Keratinocyte (primary cell): ENCODE results near the gene ZNF35. TPM values are rescaled to one million over a fixed set of nuclear protein-coding genes. Genes with fewer than 3 reads are reported as not detected.
A peak's percentile ranks its signal among the peaks of the same experiment; 100 is the strongest.

ENCODE experiments used
- DNase-seq: peaks from one replicate; pipeline ENCODE4 v3.0.0-alpha.2; 2011; ENCODE audit warnings: low read depth, missing footprints, low spot score
- FAIRE-seq: peaks from 2 replicates; lab custom pipeline; 2011; peaks lifted over from hg19 to GRCh38; lab: Jason Lieb, UNC
- H2AFZ ChIP-seq: 2 replicates; pipeline ENCODE4 v1.6.0; 2012; ENCODE audit warnings: low read length, control low read depth, inconsistent platforms; ENCODE audit not compliant: control insufficient read depth
- H3K27ac ChIP-seq: 2 replicates; pipeline ENCODE4 v1.5.1; 2011; ENCODE audit warnings: low read length; ENCODE audit not compliant: control insufficient read depth, insufficient read depth
- H3K27me3 ChIP-seq: 3 replicates; pipeline ENCODE4 v1.6.0; 2011; ENCODE audit warnings: low read length; ENCODE audit not compliant: control insufficient read depth, insufficient read depth; ENCODE audit errors: extremely low read depth
- H3K36me3 ChIP-seq, 2 experiments: 2 replicates in 1 of 2; 3 replicates in 1 of 2; pipeline ENCODE4 v1.5.1; 2011; ENCODE audit warnings: low read length in 2 of 2, mild to moderate bottlenecking in 1 of 2; ENCODE audit not compliant: control insufficient read depth in 2 of 2, insufficient read depth in 2 of 2; ENCODE audit errors: extremely low read depth in 1 of 2
- H3K4me1 ChIP-seq: 3 replicates; pipeline ENCODE4 v1.5.1; 2011; ENCODE audit warnings: low read length; ENCODE audit not compliant: control insufficient read depth, insufficient read depth; ENCODE audit errors: extremely low read depth
- H3K4me2 ChIP-seq: 3 replicates; pipeline ENCODE4 v1.6.0; 2011; ENCODE audit warnings: low read depth, low read length; ENCODE audit not compliant: control insufficient read depth, insufficient read depth; ENCODE audit errors: extremely low read depth
- H3K4me3 ChIP-seq, 3 experiments: fragments of 200-600 bp in 1 of 3; sonication (generic) in 1 of 3; 2 replicates in 2 of 3; 3 replicates in 1 of 3; pipeline ENCODE4 v1.5.1; 2011 to 2016; ENCODE audit warnings: low read length in 3 of 3, mild to moderate bottlenecking in 3 of 3, control low read depth in 2 of 3, inconsistent platforms in 1 of 3, low read depth in 1 of 3, mixed read lengths in 1 of 3, mixed run types in 1 of 3, moderate library complexity in 1 of 3; ENCODE audit not compliant: control insufficient read depth in 2 of 3, insufficient read depth in 2 of 3; ENCODE audit errors: extremely low read depth in 1 of 3
- H3K79me2 ChIP-seq: 2 replicates; pipeline ENCODE4 v1.6.0; 2012; ENCODE audit warnings: low read length; ENCODE audit not compliant: control insufficient read depth, insufficient read depth
- H3K9ac ChIP-seq: 3 replicates; pipeline ENCODE4 v1.6.0; 2011; ENCODE audit warnings: low read length; ENCODE audit not compliant: control insufficient read depth, insufficient read depth; ENCODE audit errors: extremely low read depth
- H3K9me1 ChIP-seq: 3 replicates; pipeline ENCODE4 v1.6.0; 2011; ENCODE audit warnings: low read length; ENCODE audit not compliant: control insufficient read depth, insufficient read depth; ENCODE audit errors: extremely low read depth
- H3K9me3 ChIP-seq: 2 replicates; pipeline ENCODE4 v1.5.1; 2012; ENCODE audit warnings: low read depth, low read length; ENCODE audit not compliant: control insufficient read depth
- H4K20me1 ChIP-seq: 3 replicates; pipeline ENCODE4 v1.6.0; 2011; ENCODE audit warnings: low read length; ENCODE audit not compliant: control insufficient read depth, insufficient read depth; ENCODE audit errors: extremely low read depth
- CTCF ChIP-seq, 3 experiments: IDR thresholded peaks in 1 of 3; conservative IDR thresholded peaks in 1 of 3; optimal IDR thresholded peaks in 1 of 3; 2 replicates in 2 of 3; 3 replicates in 1 of 3; pipeline versions ENCODE3 to v1.5.1; 2011; ENCODE audit warnings: low read length in 3 of 3, mild to moderate bottlenecking in 3 of 3, moderate library complexity in 2 of 3, control low read depth in 1 of 3, inconsistent platforms in 1 of 3; ENCODE audit not compliant: insufficient read depth in 2 of 3; ENCODE audit errors: extremely low read depth in 1 of 3
- EZH2 ChIP-seq: IDR thresholded peaks from one replicate; pipeline ENCODE4 v1.6.1; 2012; ENCODE audit warnings: inconsistent platforms, mild to moderate bottlenecking, low read length, moderate library complexity
- dilution Hi-C: fragments of 300-500 bp; cut with MboI; formaldehyde crosslinking; loops from one replicate; pipeline ENCODE4 v1.7.0; 2020; ENCODE audit warnings: low sequenced_read_pairs; ENCODE audit not compliant: extremely low pct_ligation_motif_present
- polyA minus RNA-seq, 3 experiments: library from RNA; depleted of rRNA, polyadenylated mRNA; stranded (reverse); fragments of >200 nt; gene quantifications; 1 replicate in 1 of 3; 2 replicates in 1 of 3; 3 replicates in 1 of 3; pipeline ENCODE4 v1.2.3, GENCODE V29; 2011
- polyA plus RNA-seq, 5 experiments: library from polyadenylated mRNA; depleted of rRNA in 3 of 5; stranded (reverse) in 3 of 5; stranded (forward) in 1 of 5; unstranded in 1 of 5; fragments of >200 nt; gene quantifications; 1 replicate in 1 of 5; 2 replicates in 3 of 5; 3 replicates in 1 of 5; pipeline versions ENCODE4 v1.2.1 to v1.2.3, GENCODE V29; 2011 to 2012; ENCODE audit warnings: missing spikeins in 2 of 5, low read depth in 1 of 5, low replicate concordance in 1 of 5

Gene ZNF35
- polyA plus RNA-seq (5.5 to 9.4 TPM (median 6.3 TPM) in 3 replicates), polyA minus RNA-seq (2.6 to 8.9 TPM (median 8.9 TPM) in 3 replicates)
- polyA plus RNA-seq (2011; ENCODE audit: low read depth): 5.4 TPM
- 3.6 and 6.4 TPM in 2 replicates for polyA plus RNA-seq (2011; cell fraction: cytosol; rRNA removed)
- 8.0 and 9.6 TPM in 2 replicates for polyA plus RNA-seq (2011; cell fraction: nucleus; rRNA removed)
- 6.2 and 7.2 TPM in 2 replicates for polyA plus RNA-seq (2012; ENCODE audit: low replicate concordance)
- polyA minus RNA-seq (2011; cell fraction: cytosol; rRNA and poly(A)+ RNA removed): 9.4 TPM
- polyA minus RNA-seq (2011; cell fraction: nucleus; rRNA and poly(A)+ RNA removed): 11.7 and 17.2 TPM in 2 replicates

GRCh38 chr3:44648564-44649229 is at the start of gene ZNF35:
ZNF35 (plus strand) TSS chr3:44648732; CDS start chr3:44651068, 2,336 bp downstream.
- H3K4me3 ChIP-seq: peak within 1 kb of the TSS; percentile 66 to 96 (median 87)
- no peaks in the 10 kb centered on the region for H3K9me1 ChIP-seq
- FAIRE-seq (peak; percentile 90), DNase-seq (peak; percentile 38)
- peak within 1 kb of the TSS; percentile 72 for H3K27ac ChIP-seq
- peaks cover 14 to 19% of the 10 kb centered on the region in 2 experiments for H3K36me3 ChIP-seq
- H3K4me1 ChIP-seq: no peaks in the 10 kb centered on the region
- peak within 1 kb of the TSS; percentile 89 for H3K4me2 ChIP-seq
- H3K9me3 ChIP-seq: no peaks in the 10 kb centered on the region
- H3K79me2 ChIP-seq: peaks cover 18% of the 10 kb centered on the region
- peak within 1 kb of the TSS; percentile 90 for H3K9ac ChIP-seq
- H4K20me1 ChIP-seq: no peaks in the 10 kb centered on the region
- TF ChIP-seq CTCF (optimal IDR thresholded peaks at IDR 0.05 in 1 of 3, IDR thresholded peaks at IDR 0.05 in 1 of 3, conservative IDR thresholded peaks at IDR 0.05 in 1 of 3; ENCODE audit: extremely low read depth in 1 of 3, insufficient read depth in 2 of 3, low read length in 3 of 3): no peak
- H3K27me3 ChIP-seq: no peaks in the 10 kb centered on the region
- dilution Hi-C loops: no loop called here
- H2AFZ ChIP-seq: peak within 1 kb of the TSS; percentile 94

DNA sequence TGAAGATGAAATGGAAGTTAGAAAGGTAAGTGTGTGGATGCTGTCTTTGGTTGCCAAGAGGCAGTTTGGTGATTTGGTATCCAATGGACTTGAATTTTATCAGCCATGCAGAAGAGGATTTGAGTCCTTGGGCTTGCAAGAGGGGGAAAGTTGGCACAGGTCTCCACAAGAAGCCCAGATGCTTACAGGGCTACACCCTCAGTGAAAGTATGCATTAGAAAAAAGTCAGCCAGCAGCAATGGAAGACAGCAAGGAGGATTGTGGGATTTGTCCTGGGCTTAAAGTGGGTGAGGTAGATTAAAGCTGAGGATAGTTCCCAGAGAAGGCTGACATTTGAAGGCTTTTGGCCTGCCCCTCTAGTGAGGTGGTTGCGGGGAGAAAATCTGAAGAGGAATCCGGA is 46.8 kb upstream of the ZNF35 start:
- Histone ChIP-seq H3K9me3 (no peaks in the 10 kb centered on the region), H3K27me3 (no peaks in the 10 kb centered on the region), H3K4me2 (no peak overlapping the region), H3K36me3 (no peaks in the 10 kb centered on the region), H3K4me1 (no peaks in the 10 kb centered on the region), H3K9me1 (no peaks in the 10 kb centered on the region), H3K9ac (no peak overlapping the region), H3K27ac (no peak overlapping the region), H2AFZ (no peak overlapping the region), H3K79me2 (no peaks in the 10 kb centered on the region), H3K4me3 (no peak overlapping the region), H4K20me1 (no peaks in the 10 kb centered on the region)
- TF ChIP-seq CTCF (optimal IDR thresholded peaks at IDR 0.05 in 1 of 3, IDR thresholded peaks at IDR 0.05 in 1 of 3, conservative IDR thresholded peaks at IDR 0.05 in 1 of 3; ENCODE audit: extremely low read depth in 1 of 3, insufficient read depth in 2 of 3, low read length in 3 of 3) (no peak), EZH2 (no peak)
- DNase-seq (no peak), FAIRE-seq (no peak)
- dilution Hi-C loops: no loop called here
